NCI-H82 treated with DMSO at 0.1 percent for 48 hours (cell line): ENCODE results near the gene HIVEP3.

ENCODE experiments used
- DNase-seq: peaks from one replicate; lab custom pipeline; 2025; ENCODE audit not compliant: unreplicated experiment; lab: John Stamatoyannopoulos, UW

Gene HIVEP3

GRCh38 chr1:41765152-41765551 is 153.6 kb downstream of the HIVEP3 start:
- no peak for DNase-seq

GRCh38 chr1:41764656-41765055 is 154.1 kb downstream of the HIVEP3 start:
- DNase-seq, result no peak

GRCh38 chr1:41762777-41763176 is 155.9 kb downstream of the HIVEP3 start:
- DNase-seq, result no peak

GRCh38 chr1:41762251-41762650 is 156.5 kb downstream of the HIVEP3 start:
- no peak for DNase-seq

- no peak for DNase-seq
Observed at GRCh38 chr1:41758904-41759548, 159.7 kb downstream of the HIVEP3 start.

- DNase-seq, result no peak
Observed at GRCh38 chr1:41758500-41758899, 160.2 kb downstream of the HIVEP3 start.

GRCh38 chr1:41754540-41754939 is 164.2 kb downstream of the HIVEP3 start:
- DNase-seq, result no peak

- no peak for DNase-seq
Observed at GRCh38 chr1:41752514-41753170, 166.1 kb downstream of the HIVEP3 start.

- DNase-seq, result no peak
Observed at GRCh38 chr1:41751804-41752513, 166.8 kb downstream of the HIVEP3 start.

GRCh38 chr1:41749991-41750745 is 168.6 kb downstream of the HIVEP3 start:
- DNase-seq, result no peak

GRCh38 chr1:41745022-41745421 is 173.7 kb downstream of the HIVEP3 start:
- DNase-seq, result no peak

GRCh38 chr1:41743366-41743765 is 175.4 kb downstream of the HIVEP3 start:
- DNase-seq, result no peak

GRCh38 chr1:41742219-41742618 is 176.5 kb downstream of the HIVEP3 start:
- no peak for DNase-seq

GRCh38 chr1:41741244-41741643 is 177.5 kb downstream of the HIVEP3 start:
- DNase-seq, result no peak

GRCh38 chr1:41740630-41741239 is 178.0 kb downstream of the HIVEP3 start:
- no peak for DNase-seq

GRCh38 chr1:41740058-41740457 is 178.7 kb downstream of the HIVEP3 start:
- DNase-seq, result no peak

GRCh38 chr1:41739061-41739955 is 179.4 kb downstream of the HIVEP3 start:
- no peak for DNase-seq

- no peak for DNase-seq
Observed at GRCh38 chr1:41738475-41738874, 180.2 kb downstream of the HIVEP3 start.

- no peak for DNase-seq
Observed at GRCh38 chr1:41738006-41738405, 180.7 kb downstream of the HIVEP3 start.

GRCh38 chr1:41735631-41736260 is 183.0 kb downstream of the HIVEP3 start:
- DNase-seq, result no peak
